GM19099 (cell line): ENCODE data around the gene GPER1.

Experiments
- POLR2A ChIP-seq: IDR thresholded peaks from 3 replicates; pipeline ENCODE4 v1.6.1; 2011; ENCODE audit warnings: low read depth; ENCODE audit not compliant: insufficient read length; ENCODE audit errors: extremely low read depth

Gene GPER1

GRCh38 chr7:1125603-1125969 is 37.7 kb downstream of the GPER1 start:
- no peak for TF ChIP-seq POLR2A

DNA sequence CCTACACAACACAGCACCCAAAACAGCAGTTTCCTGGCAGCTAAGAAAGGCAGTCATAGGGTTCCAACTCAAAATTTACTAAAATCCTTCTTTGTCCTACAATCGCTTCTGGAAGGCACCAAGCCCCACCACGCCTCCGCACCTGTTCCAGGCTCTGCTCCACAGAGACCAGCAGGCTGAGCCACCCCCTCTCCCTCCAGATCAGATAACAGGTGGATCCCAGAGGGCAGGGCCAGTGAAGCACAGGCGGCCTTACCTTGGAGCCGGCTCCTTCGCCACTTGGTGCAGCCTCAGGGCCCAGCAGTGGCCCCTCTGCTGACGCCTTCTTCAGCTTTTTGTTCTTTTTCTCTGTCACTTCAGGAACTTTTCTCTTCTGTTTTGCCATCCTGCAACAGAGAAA is 39.1 kb downstream of the GPER1 start:
- no peak for TF ChIP-seq POLR2A

GRCh38 chr7:1129431-1129830 is 41.5 kb downstream of the GPER1 start:
- TF ChIP-seq POLR2A: no peak

- TF ChIP-seq POLR2A: no peak
Measured at GRCh38 chr7:1130021-1130990, 42.4 kb downstream of the GPER1 start.

GRCh38 chr7:1131471-1132265 is 43.8 kb downstream of the GPER1 start:
- no peak for TF ChIP-seq POLR2A

GRCh38 chr7:1134951-1135350 is 47.0 kb downstream of the GPER1 start:
- TF ChIP-seq POLR2A: no peak

GRCh38 chr7:1136841-1137516 is 49.1 kb downstream of the GPER1 start:
- no peak for TF ChIP-seq POLR2A

GRCh38 chr7:1137517-1138167 is 49.7 kb downstream of the GPER1 start:
- peak; percentile 32 for TF ChIP-seq POLR2A

- TF ChIP-seq POLR2A: no peak
Measured at GRCh38 chr7:1140476-1141104, 52.7 kb downstream of the GPER1 start.

GRCh38 chr7:1141651-1142050 is 53.7 kb downstream of the GPER1 start:
- TF ChIP-seq POLR2A: no peak

- TF ChIP-seq POLR2A: no peak
Measured at GRCh38 chr7:1142051-1142635, 54.2 kb downstream of the GPER1 start.
